ENCODE data around the gene MORN1.

The MORN1 gene

GRCh38 chr1:2287649-2288048 is 103.7 kb downstream of the MORN1 start:
- DNase-seq: no peak

- DNase-seq: no peak
These were observed 104.4 kb downstream of the MORN1 start for GRCh38 chr1:2286923-2287322.

DNA sequence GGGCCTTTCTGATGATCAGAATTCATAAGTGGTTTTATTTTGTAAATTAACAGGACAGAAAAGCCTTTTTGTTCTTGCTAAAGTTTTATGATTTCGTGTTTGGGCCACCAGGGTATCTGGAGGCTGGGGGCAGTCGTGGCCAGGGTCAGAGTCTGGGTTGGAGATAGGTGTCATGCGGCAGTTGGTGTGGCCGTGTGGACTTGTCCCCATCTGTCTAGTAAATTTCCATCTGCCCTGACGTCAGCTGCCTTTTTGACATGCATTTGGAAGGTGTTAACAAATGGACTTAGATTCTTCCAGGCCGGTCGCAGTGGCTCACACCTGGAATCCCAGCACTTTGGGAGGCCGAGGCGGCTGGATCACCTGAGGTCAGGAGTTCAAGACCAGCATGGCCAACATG is 106.4 kb downstream of the MORN1 start:
- DNase-seq: no peak

DNA sequence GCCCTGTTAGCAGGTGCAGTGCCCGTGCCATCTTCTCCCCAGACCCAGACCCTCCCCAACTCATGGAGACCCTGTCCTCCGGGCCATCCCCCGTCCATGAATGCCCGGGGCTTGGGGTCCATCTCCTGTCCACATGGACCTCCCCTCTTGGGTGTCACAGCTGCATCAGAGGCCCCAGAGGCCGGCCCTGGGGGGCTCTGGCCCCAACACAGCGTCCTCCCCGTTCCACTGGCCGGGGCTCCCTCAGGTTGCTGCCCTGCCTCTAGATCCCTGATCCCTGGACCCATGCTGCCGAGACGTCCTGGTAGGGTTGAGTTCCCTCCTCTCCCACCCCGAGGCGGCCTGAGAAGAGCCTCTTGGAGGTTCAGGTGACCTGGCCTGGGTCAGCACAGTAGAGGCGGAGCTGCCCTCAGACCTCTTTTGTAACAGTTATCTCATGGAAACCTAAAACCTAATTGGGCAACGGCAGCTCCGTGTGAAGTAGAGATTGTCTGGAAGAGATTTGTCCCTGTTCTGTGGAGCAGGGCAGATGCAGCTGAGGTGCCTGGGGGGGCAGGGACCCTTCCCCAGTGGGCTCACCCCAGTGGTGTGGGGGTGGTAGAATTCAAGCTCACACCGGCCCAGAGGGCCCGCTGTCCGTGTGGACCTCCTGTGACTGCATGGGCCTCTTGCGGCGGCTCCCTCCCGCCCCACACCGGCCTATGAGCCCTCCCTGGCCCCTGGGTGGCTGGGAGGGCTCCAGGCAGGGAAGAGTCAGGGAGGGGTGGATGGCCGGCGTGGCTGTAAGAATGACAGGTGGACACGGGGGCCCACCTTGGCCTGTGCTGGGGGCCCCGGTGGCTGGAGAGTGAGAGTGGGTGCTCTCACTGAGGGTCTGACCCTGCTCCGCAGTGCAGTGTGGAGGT is 107.1 kb downstream of the MORN1 start:
- no peak for DNase-seq

- no peak for DNase-seq
These were observed 107.9 kb downstream of the MORN1 start for GRCh38 chr1:2283371-2283990.

- no peak for DNase-seq
These were observed 108.6 kb downstream of the MORN1 start for GRCh38 chr1:2282556-2283270.

DNA sequence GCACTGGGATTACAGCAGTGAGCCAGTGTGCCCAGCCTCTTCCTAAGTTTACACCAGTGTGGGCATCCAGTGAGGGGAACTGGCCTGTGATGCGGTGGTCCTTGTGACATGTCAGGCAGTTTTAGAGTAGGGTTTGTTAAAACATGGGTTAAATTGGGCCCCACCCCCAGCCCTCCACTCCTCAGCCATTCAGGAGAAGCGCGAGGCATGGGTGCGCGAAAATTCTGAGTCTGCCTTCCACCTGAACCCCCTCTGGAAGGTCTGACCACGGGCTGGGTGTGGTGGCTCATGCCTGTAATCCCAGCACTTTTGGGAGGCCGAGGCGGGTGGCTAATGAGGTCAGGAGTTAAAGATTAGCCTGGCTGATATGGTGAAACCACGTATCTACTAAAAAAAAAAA is 111.5 kb downstream of the MORN1 start:
- no peak for DNase-seq

GRCh38 chr1:2279210-2279639 is 112.1 kb downstream of the MORN1 start:
- DNase-seq: peak; percentile 96

DNA sequence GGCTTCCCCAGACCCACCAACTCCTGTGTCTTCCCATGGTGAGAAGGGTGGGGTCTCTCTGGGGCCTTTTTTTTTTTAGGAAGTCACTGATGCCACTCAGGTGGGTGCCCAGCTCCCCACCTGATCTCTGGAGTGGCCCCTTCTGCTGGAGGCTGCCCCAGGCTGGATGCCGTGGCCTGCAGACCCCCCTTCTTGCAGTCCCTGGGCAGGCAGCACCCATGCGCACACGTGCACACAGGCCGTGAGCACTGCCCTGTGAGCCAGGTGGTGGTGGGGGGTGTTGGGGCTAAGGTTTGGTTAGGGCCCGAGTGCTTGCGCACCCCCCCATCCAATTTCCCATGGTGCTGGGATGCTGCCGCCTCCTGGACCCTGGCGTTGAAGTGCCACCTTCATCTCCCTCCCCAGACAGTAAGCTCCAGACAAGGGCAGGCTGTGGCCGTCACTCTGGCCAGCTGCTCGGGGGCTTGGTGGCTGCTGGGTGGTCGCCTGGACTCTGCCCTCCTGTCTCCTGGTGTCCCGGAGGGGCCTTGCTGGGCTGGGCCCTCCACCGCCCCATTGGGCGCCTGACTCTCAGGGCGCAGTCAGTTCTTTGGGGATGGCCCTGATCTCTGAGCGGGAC is 112.7 kb downstream of the MORN1 start:
- DNase-seq: no peak

- DNase-seq: no peak
These were observed 113.4 kb downstream of the MORN1 start for GRCh38 chr1:2277741-2278488.

DNA sequence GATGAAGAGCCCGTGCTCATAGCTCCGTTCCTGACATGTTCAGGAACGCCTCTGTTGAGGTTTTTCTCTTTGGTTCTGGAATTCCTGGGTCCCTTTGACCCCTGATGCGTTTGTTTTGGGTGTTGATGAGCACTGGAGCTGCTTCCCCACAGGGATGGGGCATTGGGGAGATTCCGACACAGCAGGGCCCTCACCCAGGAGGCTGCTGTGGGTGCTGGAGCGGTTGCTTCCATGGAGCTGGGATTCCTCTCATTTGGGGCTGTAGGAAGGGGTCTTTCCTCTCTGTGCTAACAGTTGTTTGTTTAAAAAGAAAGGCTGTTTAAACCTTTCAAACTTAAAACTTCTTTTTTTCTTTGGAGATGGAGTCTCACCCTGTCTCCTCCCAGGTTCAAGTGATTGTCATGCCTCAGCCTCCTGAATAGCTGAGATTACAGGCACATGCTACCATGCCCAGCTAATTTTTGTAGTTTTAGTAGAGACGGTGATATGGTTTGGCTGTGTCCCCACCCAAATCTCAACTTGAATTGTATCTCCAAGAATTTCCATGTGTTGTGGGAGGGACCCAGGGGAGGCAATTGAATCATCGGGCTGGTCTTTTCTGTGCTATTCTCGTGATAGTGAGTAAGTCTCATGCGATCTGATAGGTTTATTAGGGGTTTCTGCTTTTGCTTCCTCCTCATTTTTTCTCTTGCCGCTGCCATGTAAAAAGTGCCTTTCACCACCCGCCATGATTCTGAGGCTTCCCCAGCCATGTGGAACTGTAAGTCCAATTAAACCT is 114.4 kb downstream of the MORN1 start:
- no peak for DNase-seq

DNA sequence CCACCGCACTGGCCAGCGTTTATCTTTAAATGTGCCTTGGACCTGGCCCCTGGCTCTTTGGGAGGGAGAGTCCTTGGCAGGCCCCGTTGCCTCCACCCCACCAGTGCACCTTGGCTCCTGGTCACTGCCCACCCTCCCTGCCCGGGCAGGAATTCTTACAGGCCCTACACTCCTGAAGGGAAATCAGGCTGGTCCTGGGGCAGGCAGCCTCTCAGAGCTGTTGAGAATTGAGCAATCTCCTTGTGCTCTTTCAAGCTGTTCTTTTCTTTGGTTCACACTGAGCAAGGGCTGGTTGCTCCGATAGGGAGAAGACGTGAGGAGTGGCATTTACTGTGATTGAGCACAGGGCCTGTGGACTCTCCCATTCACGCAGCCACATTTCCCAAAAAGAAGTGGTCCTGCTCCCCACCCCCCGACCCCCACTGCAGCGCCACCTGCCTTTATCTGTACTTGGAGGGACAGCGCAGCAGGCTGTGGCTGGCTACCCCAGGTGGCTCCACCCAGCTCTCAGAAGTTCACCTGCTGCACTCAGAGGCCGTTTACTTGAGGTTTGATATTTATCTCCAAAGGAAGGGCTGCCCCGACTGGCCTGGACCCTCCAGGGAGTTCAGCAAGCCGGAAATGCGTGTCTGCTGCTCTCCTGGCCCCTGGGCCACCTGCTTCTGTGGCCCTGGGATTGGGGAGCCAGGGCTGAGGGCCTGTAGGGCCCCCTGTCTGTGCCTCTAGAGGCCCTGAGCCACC is 115.4 kb downstream of the MORN1 start:
- no peak for DNase-seq

DNA sequence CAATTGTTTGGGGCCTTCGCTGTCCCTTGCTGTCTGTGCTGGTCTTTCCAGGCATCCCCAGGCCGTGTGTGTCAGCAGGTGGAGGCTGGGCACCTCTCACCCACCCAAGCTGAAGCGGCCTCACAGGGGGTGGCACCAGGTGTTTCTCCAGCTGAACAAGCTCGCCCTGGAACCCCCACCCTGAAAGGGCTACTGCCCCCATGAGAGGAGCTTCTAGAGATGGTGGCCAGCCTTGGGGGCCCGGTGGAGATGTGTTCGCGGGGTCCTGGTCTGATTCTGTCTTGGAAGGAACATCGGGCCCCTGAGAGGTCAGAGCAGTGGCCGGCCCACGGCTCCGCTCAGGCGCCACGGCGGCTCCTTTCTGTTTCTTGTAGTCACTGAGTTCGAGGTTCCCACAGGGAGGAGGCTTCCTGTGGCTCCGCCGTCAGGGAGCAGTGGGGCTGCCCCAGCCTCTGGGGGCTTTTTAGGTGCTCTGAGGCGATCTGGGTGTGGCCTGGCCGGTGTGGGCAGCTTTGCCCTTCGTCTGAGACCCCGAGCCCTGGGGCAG is 116.4 kb downstream of the MORN1 start:
- DNase-seq: no peak

GRCh38 chr1:2274231-2274928 is 117.0 kb downstream of the MORN1 start:
- no peak for DNase-seq

DNA sequence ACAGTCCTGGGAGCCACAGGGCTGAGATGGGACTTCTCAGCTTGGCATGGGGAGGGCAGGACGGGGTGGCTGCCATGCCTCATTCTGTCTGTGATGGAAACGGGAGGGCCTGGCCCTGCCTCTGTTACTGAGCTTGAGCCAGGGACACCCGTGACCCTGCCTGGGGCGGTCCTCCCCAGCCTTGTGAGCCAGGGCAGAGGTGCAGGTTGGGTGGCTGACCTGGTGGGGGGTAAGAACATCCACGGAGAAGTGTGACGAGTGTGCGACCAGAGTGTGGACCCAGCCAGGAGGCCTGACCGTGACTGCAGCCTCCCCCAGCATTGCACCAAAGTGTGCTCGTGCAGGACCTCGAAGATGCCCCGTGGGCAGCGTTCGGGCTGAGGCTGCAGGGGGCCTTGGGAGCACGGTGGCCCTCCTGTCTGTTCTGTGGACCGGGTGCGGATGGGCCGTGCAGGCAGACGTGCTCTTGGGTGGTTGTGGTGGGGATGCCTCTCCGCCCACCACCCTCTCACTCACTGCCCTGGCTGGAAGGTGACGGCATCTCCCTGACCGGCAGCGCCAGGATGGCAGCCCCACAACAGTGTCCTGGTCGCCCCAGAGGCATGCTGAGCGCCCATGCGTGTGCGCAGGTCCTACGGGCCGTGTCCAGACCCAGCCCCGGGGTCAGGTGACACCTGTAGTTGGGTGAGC is 117.8 kb downstream of the MORN1 start:
- no peak for DNase-seq

- no peak for DNase-seq
These were observed 118.5 kb downstream of the MORN1 start for GRCh38 chr1:2272686-2273400.

- no peak for DNase-seq
These were observed 119.3 kb downstream of the MORN1 start for GRCh38 chr1:2271841-2272655.

Measured in islet precursor cell (in vitro differentiated cells).